ENCODE results near the gene NDUFC2. TPM values are rescaled to one million over a fixed set of nuclear protein-coding genes. Genes with fewer than 3 reads are reported as not detected.

The NDUFC2 gene
- total RNA-seq, 1 donor from 2014 or later, result 233 TPM

DNA sequence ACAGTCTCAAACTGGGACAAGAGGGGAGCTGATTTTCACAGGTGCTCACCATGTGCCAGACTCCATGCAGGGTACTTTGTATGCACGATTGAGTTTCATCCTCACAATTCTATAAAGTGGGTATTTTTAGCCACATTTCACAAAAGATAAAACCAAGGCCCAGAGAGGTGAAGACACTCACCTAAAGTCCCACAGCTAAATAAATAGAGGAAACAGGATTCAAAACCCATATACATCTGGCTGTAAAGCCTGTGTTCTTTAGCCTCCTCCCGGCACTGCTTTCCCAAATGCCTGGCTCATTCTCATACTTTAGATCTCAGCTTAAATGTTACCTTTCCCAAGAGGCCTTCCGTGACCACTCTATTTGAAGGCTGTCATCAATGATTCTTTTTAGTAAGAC lies 43.3 kb downstream of the NDUFC2 start:
- Mint-ChIP-seq H3K4me3 (no peak overlapping the region), H3K27ac (no peak overlapping the region), H3K4me1 (ENCODE audit: unreplicated experiment) (peaks cover 15% of the 10 kb centered on the region), H3K9me3 (no peaks in the 10 kb centered on the region), H3K36me3 (no peaks in the 10 kb centered on the region), H3K27me3 (no peaks in the 10 kb centered on the region)
- no peak for DNase-seq (ENCODE audit: extremely low spot score, unreplicated experiment)
- TF ChIP-seq CTCF (conservative IDR thresholded peaks at IDR 0.05), result no peak

- Mint-ChIP-seq H3K4me1 (ENCODE audit: unreplicated experiment) (peaks cover 17% of the 10 kb centered on the region), H3K4me3 (no peak overlapping the region), H3K27ac (no peak overlapping the region), H3K9me3 (no peaks in the 10 kb centered on the region), H3K36me3 (no peaks in the 10 kb centered on the region), H3K27me3 (no peaks in the 10 kb centered on the region)
- TF ChIP-seq CTCF (conservative IDR thresholded peaks at IDR 0.05), result no peak
- DNase-seq (ENCODE audit: extremely low spot score, unreplicated experiment), result no peak
Observed at GRCh38 chr11:78034623-78035022, 45.0 kb downstream of the NDUFC2 start.

DNA sequence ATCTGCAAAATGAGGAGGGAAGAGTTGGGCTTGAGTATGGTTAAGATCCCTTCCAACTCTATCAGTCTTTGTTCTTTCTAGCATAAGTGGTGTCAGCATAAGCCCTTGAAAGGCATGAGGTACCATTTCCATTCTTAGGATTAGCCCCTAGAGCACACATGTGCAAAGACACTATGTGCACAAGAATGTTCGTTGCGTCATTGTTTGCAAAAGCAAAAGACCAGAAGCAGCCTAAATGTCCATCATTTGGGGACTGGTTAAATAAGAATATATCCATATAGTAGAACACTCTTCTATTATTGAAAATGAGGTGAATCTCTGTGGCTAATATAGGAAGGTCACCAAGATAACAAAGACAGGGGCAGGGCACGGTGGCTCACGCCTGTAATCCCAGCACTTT lies 46.6 kb downstream of the NDUFC2 start:
- Mint-ChIP-seq H3K9me3 (no peaks in the 10 kb centered on the region), H3K27ac (no peak overlapping the region), H3K36me3 (no peaks in the 10 kb centered on the region), H3K4me1 (ENCODE audit: unreplicated experiment) (peaks cover 19% of the 10 kb centered on the region), H3K4me3 (no peak overlapping the region), H3K27me3 (no peaks in the 10 kb centered on the region)
- DNase-seq (ENCODE audit: extremely low spot score, unreplicated experiment), result no peak
- no peak for TF ChIP-seq CTCF (conservative IDR thresholded peaks at IDR 0.05)

- DNase-seq (ENCODE audit: extremely low spot score, unreplicated experiment), result no peak
- Mint-ChIP-seq H3K9me3 (no peaks in the 10 kb centered on the region), H3K4me1 (ENCODE audit: unreplicated experiment) (peaks cover 17% of the 10 kb centered on the region), H3K27ac (no peak overlapping the region), H3K27me3 (no peaks in the 10 kb centered on the region), H3K4me3 (no peak overlapping the region), H3K36me3 (no peaks in the 10 kb centered on the region)
- TF ChIP-seq CTCF (conservative IDR thresholded peaks at IDR 0.05), result no peak
Observed at GRCh38 chr11:78032090-78032489, 47.6 kb downstream of the NDUFC2 start.

GRCh38 chr11:78031629-78032028 lies 48.0 kb downstream of the NDUFC2 start:
- Mint-ChIP-seq H3K27ac (no peak overlapping the region), H3K4me1 (ENCODE audit: unreplicated experiment) (peaks cover 15% of the 10 kb centered on the region), H3K4me3 (no peak overlapping the region), H3K27me3 (no peaks in the 10 kb centered on the region), H3K9me3 (no peaks in the 10 kb centered on the region), H3K36me3 (no peaks in the 10 kb centered on the region)
- no peak for DNase-seq (ENCODE audit: extremely low spot score, unreplicated experiment)
- no peak for TF ChIP-seq CTCF (conservative IDR thresholded peaks at IDR 0.05)
